ENCODE data around the gene ASCL3. TPM values are rescaled to one million over a fixed set of nuclear protein-coding genes. Genes with fewer than 3 reads are reported as not detected.

ASCL3 gene
- total and polyA plus RNA-seq, 2 of the 8 experiments (the other 6 are each of a cell fraction or from before 2014, with no cell fraction given), result not detected

DNA sequence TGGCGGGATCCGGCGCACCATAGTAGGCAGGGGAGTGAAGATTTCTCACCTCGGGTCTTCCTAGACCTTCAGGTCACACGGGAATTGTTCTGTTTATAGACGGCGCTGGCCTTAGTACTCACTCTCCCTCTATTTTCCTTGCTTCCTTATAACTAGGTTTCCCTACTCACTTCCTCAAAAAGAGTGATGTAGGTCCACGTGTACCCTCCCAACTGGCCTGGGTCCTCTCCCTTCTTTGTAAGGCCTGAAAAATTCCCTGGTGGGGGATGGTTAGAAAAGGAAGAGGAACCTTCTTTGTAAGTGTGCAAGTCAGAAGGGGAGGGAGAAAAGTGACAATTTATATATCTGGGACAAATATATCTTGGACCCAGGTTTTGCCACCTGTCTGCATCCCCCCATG, 24.4 kb upstream of the ASCL3 start:
- peaks cover 12% of the 10 kb centered on the region for H3K23me2 ChIP-seq (ENCODE audit: low read depth, low read length)
- no peak overlapping the region for H2AK5ac ChIP-seq (ENCODE audit: low read depth, low read length)
- peaks cover 3% of the 10 kb centered on the region; the same call in 1 of the 2 replicates for H3K79me1 ChIP-seq (ENCODE audit: low read depth, low read length)
- WGBS, 2 experiments (ENCODE audit: extremely low coverage in 1 of 2, insufficient coverage in 1 of 2, insufficient read length in 1 of 2, insufficient replicate concordance in 2 of 2, low coverage in 1 of 2, low lambda C conversion rate in 2 of 2, missing lambda C conversion rate in 1 of 2), result 86% methylated on average over 8 of the region's 8 CpGs; no CpG with 5 or more reads in 1 of the 2 experiments
- ChIA-PET CTCF (ENCODE audit: partially characterized antibody) (interaction anchor here (0.6 to 1.6 kb wide), 2 partner anchors 49 to 201 kb away, joined by 3 to 5 read pairs; no protein-coding TSS in a partner anchor), POLR2A (ENCODE audit: partially characterized antibody) (no interaction called here)
- no peak overlapping the region for H2BK15ac ChIP-seq (ENCODE audit: low read length)
- H2AFZ ChIP-seq (ENCODE audit: low read length), result no peak overlapping the region
- H3K9me3 ChIP-seq (ENCODE audit: insufficient read depth in 2 of 2, low read depth in 1 of 2, low read length in 1 of 2), result no peaks in the 10 kb centered on the region
- H3K27ac ChIP-seq (ENCODE audit: low read depth, low read length), result no peak overlapping the region
- H4K5ac ChIP-seq (ENCODE audit: insufficient read length, low read depth, low read length), result no peak overlapping the region
- peaks cover 0 to 3% of the 10 kb centered on the region in 2 experiments; a peak in 1 of 4 replicates for H3K79me2 ChIP-seq (ENCODE audit: control insufficient read depth in 1 of 2, insufficient read depth in 2 of 2, low read length in 2 of 2)
- no peak overlapping the region for H3K4me2 ChIP-seq (ENCODE audit: insufficient read depth in 1 of 2, low read depth in 2 of 2, low read length in 2 of 2)
- no peaks in the 10 kb centered on the region for H3K27me3 ChIP-seq (replicated peaks in 1 of 4; ENCODE audit: control insufficient read depth in 3 of 4, extremely low read depth in 1 of 4, insufficient read depth in 3 of 4, low read length in 3 of 4)
- DNase-seq (ENCODE audit: low read depth in 1 of 2, low spot score in 2 of 2), result no peak
- H2BK120ac ChIP-seq (replicated peaks; ENCODE audit: low read depth, low read length), result no peak overlapping the region
- no peak overlapping the region for H2BK12ac ChIP-seq (ENCODE audit: low read depth, low read length)
- H3K56ac ChIP-seq (replicated peaks; ENCODE audit: insufficient read length, low read depth, low read length), result no peak overlapping the region
- no peak for FAIRE-seq
- peaks cover 0 to 4% (median 2%) of the 10 kb centered on the region in 4 experiments; a peak in 3 of 7 replicates for H3K4me1 ChIP-seq (replicated peaks in 1 of 4; ENCODE audit: control insufficient read depth in 3 of 4, insufficient read depth in 4 of 4, low read length in 3 of 4)
- H3K23ac ChIP-seq (ENCODE audit: insufficient read length), result no peak overlapping the region
- H3K18ac ChIP-seq (ENCODE audit: extremely low read depth, low read length), result no peak overlapping the region
- H3K4ac ChIP-seq (replicated peaks; ENCODE audit: insufficient read length, low read depth, low read length), result no peak overlapping the region
- H4K91ac ChIP-seq (replicated peaks; ENCODE audit: insufficient read length, low read length), result no peak overlapping the region
- no peak overlapping the region for H3K4me3 ChIP-seq (ENCODE audit: extremely low read depth in 1 of 4, insufficient read depth in 2 of 4, low read depth in 3 of 4, low read length in 4 of 4)
- no peaks in the 10 kb centered on the region for H4K20me1 ChIP-seq (replicated peaks in 1 of 2; ENCODE audit: control insufficient read depth in 1 of 2, insufficient read depth in 2 of 2, low read length in 2 of 2)
- no peak overlapping the region for H3K9ac ChIP-seq (replicated peaks in 1 of 4; ENCODE audit: extremely low read depth in 1 of 4, low read depth in 3 of 4, low read length in 3 of 4)
- no peaks in the 10 kb centered on the region for H3K36me3 ChIP-seq (ENCODE audit: control insufficient read depth in 2 of 4, insufficient read depth in 4 of 4, low read length in 3 of 4)
- H3K14ac ChIP-seq (ENCODE audit: insufficient read length), result no peak overlapping the region
- no peak overlapping the region for H4K8ac ChIP-seq (ENCODE audit: extremely low read depth, insufficient read depth, low read length)
- H2BK20ac ChIP-seq (ENCODE audit: low read length), result no peak overlapping the region
- H2BK5ac ChIP-seq (ENCODE audit: low read depth, low read length), result no peak overlapping the region
- TF ChIP-seq SIX5 (IDR thresholded peaks at IDR 0.05; ENCODE audit: low read depth, low read length) (no peak), CHD1 (IDR thresholded peaks at IDR 0.05; ENCODE audit: low read depth, low read length) (no peak), SAP30 (IDR thresholded peaks at IDR 0.05; ENCODE audit: insufficient read depth, insufficient replicate concordance, low read length) (no peak), SP2 (IDR thresholded peaks at IDR 0.05; ENCODE audit: low read length) (no peak), EGR1 (IDR thresholded peaks at IDR 0.05; ENCODE audit: borderline replicate concordance, low read depth, low read length) (no peak), HDAC6 (IDR thresholded peaks at IDR 0.05; ENCODE audit: low read depth, low read length) (no peak), KDM5A (IDR thresholded peaks at IDR 0.05; ENCODE audit: low read length) (no peak), CREB1 (IDR thresholded peaks at IDR 0.05) (no peak)
- TF ChIP-seq, protein P1, sequence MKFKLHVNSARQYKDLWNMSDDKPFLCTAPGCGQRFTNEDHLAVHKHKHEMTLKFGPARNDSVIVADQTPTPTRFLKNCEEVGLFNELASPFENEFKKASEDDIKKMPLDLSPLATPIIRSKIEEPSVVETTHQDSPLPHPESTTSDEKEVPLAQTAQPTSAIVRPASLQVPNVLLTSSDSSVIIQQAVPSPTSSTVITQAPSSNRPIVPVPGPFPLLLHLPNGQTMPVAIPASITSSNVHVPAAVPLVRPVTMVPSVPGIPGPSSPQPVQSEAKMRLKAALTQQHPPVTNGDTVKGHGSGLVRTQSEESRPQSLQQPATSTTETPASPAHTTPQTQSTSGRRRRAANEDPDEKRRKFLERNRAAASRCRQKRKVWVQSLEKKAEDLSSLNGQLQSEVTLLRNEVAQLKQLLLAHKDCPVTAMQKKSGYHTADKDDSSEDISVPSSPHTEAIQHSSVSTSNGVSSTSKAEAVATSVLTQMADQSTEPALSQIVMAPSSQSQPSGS (IDR thresholded peaks at IDR 0.05; ENCODE audit: low read length), result no peak

Measured in H1 (cell line).